MM.1S (cell line): ENCODE measurements around the gene RERE.

Experiments
- EZH2 ChIP-seq: fragments of 300-600 bp; sonication (generic); optimal IDR thresholded peaks from 2 replicates; pipeline ENCODE3; 2017; ENCODE audit warnings: low read depth, mild to moderate bottlenecking, antibody characterized with exemption, low read length, mixed read lengths
- TF ChIP-seq, protein P1 (sequence below): fragments of 300-600 bp; sonication (generic); IDR thresholded peaks from 2 replicates; pipeline ENCODE4 v1.5.1; 2016; ENCODE audit warnings: antibody characterized with exemption, low read length, mixed read lengths

DNA sequence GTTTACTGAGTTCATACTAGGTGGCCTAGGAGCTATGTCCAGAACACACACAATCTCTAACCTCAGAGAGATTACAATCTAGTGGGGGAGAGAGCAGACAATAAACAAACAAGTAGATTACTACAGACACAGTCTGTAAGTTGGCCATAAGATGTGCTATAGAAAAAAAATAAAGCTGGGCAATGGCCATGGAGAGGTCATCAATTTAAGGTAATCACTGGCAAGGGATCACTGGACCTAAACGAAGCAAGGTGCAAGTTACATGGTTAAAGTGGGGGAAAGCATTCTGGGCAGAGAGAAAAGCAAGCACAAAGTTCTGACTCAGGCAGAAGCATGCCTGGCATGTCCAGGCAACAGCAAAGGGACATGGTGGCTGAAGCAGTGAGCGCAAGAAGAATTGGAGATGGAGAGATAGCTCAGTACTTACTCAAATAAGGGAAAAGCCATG is 147.0 kb downstream of the RERE start:
- no peak for TF ChIP-seq EZH2
- TF ChIP-seq, protein P1, sequence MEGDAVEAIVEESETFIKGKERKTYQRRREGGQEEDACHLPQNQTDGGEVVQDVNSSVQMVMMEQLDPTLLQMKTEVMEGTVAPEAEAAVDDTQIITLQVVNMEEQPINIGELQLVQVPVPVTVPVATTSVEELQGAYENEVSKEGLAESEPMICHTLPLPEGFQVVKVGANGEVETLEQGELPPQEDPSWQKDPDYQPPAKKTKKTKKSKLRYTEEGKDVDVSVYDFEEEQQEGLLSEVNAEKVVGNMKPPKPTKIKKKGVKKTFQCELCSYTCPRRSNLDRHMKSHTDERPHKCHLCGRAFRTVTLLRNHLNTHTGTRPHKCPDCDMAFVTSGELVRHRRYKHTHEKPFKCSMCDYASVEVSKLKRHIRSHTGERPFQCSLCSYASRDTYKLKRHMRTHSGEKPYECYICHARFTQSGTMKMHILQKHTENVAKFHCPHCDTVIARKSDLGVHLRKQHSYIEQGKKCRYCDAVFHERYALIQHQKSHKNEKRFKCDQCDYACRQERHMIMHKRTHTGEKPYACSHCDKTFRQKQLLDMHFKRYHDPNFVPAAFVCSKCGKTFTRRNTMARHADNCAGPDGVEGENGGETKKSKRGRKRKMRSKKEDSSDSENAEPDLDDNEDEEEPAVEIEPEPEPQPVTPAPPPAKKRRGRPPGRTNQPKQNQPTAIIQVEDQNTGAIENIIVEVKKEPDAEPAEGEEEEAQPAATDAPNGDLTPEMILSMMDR = no peak
